ENCODE measurements around the gene TNPO1.
"Not testable (repeated sequence)": the region's sequence is repeated elsewhere in the genome, so short reads cannot be mapped to it uniquely, and the experiment has no call there.

Gene TNPO1

GRCh38 chr5:72816284-72817075 lies at the start of gene TNPO1:
Gene TNPO1 (plus strand): TSS chr5:72816661. CDS start chr5:72816738, 77 bp downstream.
- peak; percentile 35 for DNase-seq

GRCh38 chr5:72767289-72768010 lies 49.0 kb upstream of the TNPO1 start:
- DNase-seq = no peak

GRCh38 chr5:72770266-72770665 lies 46.2 kb upstream of the TNPO1 start:
- no peak for DNase-seq

GRCh38 chr5:72776684-72777083 lies 39.8 kb upstream of the TNPO1 start:
- DNase-seq = no peak

GRCh38 chr5:72779520-72779919 lies 36.9 kb upstream of the TNPO1 start:
- no peak for DNase-seq

- DNase-seq = no peak
Observed at GRCh38 chr5:72783354-72783753, 33.1 kb upstream of the TNPO1 start.

- DNase-seq = no peak
Observed at GRCh38 chr5:72784129-72784528, 32.3 kb upstream of the TNPO1 start.

GRCh38 chr5:72785801-72786200 lies 30.7 kb upstream of the TNPO1 start:
- DNase-seq = no peak

GRCh38 chr5:72786676-72787075 lies 29.8 kb upstream of the TNPO1 start:
- DNase-seq = no peak

- no peak for DNase-seq
Observed at GRCh38 chr5:72788866-72789505, 27.5 kb upstream of the TNPO1 start.

GRCh38 chr5:72790186-72790585 lies 26.3 kb upstream of the TNPO1 start:
- DNase-seq = no peak

GRCh38 chr5:72792662-72793061 lies 23.8 kb upstream of the TNPO1 start:
- not testable (repeated sequence) for DNase-seq

- no peak for DNase-seq
Observed at GRCh38 chr5:72796001-72796400, 20.5 kb upstream of the TNPO1 start.

- no peak for DNase-seq
Observed at GRCh38 chr5:72799721-72800120, 16.7 kb upstream of the TNPO1 start.

- not testable (repeated sequence) for DNase-seq
Observed at GRCh38 chr5:72808637-72809036, 7.8 kb upstream of the TNPO1 start.

GRCh38 chr5:72811849-72812248 lies 4.6 kb upstream of the TNPO1 start:
- no peak for DNase-seq

GRCh38 chr5:72812488-72812887 lies 4.0 kb upstream of the TNPO1 start:
- no peak for DNase-seq

- no peak for DNase-seq
Observed at GRCh38 chr5:72814104-72814503, 2.4 kb upstream of the TNPO1 start.

- DNase-seq = no peak
Observed at GRCh38 chr5:72814864-72815263, 1.6 kb upstream of the TNPO1 start.

- peak; percentile 20 for DNase-seq
Observed at GRCh38 chr5:72815580-72816283, 729 bp upstream of the TNPO1 start.

- DNase-seq = peak; percentile 5
Observed at GRCh38 chr5:72817076-72817481, 618 bp downstream of the TNPO1 start.

GRCh38 chr5:72817671-72818266 lies 1.3 kb downstream of the TNPO1 start:
- no peak for DNase-seq

Data from DMS79 (cell line).